ENCODE data around the gene CWH43. TPM values are rescaled to one million over a fixed set of nuclear protein-coding genes. Genes with fewer than 3 reads are reported as not detected.

The CWH43 gene
- total RNA-seq, 120 experiments from 2014 or later = 0.22 to 1.2 TPM; not detected in 118

Other genes starting within 250 kb of the CWH43 start
- 100 to 1,000 TPM in 104 of 120 experiments, 10 to 100 TPM in 16; 57.6 to 345 (median 151) TPM for gene FRYL, start 206.0 kb upstream of the CWH43 start, total RNA-seq
- 100 to 1,000 TPM; 135 to 352 (median 263) TPM for gene OCIAD1, start 155.2 kb upstream of the CWH43 start, total RNA-seq
- gene OCIAD2, start 79.5 kb upstream of the CWH43 start, total RNA-seq = 10 to 100 TPM in 119 of 120 experiments, 1 to 10 TPM in 1; 7.5 to 56.8 (median 27.8) TPM

Measured in dorsolateral prefrontal cortex (tissue), 118 donors.